GM19324 (cell line): Measurements from ENCODE around the gene FCRLB.
"Not testable (repeated sequence)": the region's sequence is repeated elsewhere in the genome, so short reads cannot be mapped to it uniquely, and the experiment has no call there.

Source experiments
- ATAC-seq: cut with Tn5 transposase; IDR thresholded peaks from one replicate; pipeline ENCODE4 v1.9.1; 2021; ENCODE audit warnings: mild to moderate bottlenecking, moderate library complexity; ENCODE audit not compliant: unreplicated experiment, low FRiP score

The FCRLB gene

DNA sequence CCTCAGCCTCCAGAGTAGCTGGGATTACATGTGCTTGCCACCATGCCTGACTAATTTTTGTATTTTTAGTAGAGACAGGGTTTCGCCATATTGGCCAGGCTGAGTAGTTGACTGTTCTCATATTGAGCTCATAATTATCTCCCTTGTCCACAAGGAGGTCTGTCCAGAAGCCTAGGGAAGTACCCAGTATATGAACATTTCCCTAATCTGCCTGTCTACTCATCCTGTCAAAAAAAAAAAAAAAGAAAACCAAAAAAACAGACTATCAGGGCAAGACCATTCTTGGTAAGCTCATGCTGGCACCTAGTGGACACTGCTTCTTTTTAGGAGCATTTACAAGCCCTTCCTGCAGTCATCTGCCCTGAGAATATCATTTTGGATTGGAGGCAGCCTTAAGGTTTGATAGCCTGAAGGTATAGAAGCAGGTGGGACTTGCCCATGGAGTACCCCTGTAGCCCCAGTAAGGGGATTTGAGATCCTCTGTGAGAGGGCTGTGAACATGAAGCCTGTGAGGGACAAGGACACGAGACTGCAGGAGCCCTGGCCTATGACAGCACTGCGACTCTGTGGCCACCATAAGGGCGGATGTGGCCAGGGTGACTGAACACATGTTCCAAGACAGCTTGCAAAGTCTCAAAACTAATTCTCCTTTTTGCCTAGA lies 17.4 kb downstream of the FCRLB start:
- ATAC-seq: peak; percentile 64

DNA sequence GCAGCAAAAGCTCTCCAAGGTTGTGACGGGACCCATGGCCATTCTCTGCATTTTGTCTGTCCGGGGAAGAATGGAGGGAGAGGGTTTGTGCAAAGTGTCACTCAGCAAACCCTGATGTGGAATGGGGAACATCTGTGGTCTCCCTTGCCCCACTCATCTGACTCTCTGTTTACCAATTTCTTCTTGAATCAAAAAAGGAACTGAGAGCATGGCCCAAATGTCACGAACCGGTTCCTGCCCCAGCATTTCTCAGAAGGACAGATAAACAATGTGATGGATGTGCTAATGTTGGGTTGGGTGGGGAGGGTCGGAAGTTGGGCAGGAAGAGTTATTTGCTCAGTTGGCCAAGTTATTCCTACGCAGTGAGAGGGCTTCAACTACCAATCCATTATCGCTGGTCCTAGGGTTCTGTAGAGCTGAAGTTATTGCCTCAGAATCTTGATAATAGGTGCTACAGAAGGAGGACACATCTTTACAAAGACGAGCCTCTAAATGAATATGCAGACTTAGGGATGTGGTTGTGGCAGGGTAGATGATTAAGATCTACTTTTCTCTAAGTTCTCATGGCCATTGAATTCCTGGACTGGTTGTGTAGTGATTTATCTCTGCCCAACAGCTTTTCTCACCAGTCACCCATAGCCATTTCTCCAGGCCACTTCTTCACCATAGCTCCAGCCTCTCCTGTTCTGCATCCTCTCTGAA lies 18.7 kb downstream of the FCRLB start:
- ATAC-seq: peak; percentile 32

DNA sequence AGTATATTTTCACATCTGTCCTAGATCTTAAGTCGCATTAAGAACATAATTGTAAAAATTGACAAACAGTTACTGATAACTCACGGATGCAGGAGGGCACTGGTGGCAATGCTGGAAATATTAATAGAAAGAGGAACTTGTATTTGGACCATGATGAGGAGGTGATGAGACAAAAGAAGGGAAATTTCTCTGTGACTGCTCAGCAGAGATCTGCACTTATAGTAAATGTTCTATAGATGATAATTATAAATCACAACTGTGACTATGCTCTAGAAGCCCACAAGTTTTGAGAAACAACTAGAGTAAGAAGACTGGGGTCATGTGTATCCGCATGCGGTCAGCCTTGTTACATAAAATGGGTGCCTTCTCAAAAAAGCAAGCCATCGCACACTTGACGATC lies 19.6 kb downstream of the FCRLB start:
- no peak for ATAC-seq

DNA sequence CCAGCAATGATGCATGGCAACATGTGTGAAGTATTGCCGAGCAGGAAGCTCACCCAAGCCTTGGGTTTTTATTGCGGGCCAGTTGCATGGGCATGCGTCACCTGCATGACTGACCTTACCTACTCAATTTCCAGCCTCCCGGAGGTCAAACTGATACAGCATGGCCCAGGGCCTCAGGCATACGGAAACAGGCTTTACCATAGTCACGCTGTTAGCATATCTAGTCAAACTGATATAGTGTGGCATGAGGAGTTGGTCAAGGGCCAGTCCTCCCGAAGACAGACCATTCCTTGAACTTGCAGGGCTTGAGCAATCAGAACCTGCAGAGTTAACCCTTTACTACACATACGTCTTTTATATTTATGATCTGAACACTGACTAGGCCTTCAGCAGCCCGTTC lies 21.9 kb downstream of the FCRLB start:
- no peak for ATAC-seq

DNA sequence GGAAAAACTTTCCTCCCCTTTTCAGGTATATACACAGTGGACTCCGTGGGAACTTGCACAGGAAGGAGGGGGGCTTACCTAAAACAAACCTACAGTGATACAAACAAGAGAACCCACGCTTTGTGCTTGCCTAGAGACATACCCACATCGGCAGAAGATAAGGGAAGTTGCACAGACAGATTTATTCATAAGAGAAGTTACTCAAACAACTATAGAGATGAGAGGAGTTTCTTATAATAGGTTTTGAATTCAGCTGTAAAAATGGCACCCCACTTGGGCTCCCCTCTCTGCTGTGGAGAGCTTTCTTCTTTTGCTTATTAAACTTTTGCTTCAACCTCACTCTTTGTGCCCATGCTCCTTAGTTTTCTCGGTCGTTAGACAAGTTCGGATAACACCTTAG lies 26.5 kb downstream of the FCRLB start:
- no peak for ATAC-seq

DNA sequence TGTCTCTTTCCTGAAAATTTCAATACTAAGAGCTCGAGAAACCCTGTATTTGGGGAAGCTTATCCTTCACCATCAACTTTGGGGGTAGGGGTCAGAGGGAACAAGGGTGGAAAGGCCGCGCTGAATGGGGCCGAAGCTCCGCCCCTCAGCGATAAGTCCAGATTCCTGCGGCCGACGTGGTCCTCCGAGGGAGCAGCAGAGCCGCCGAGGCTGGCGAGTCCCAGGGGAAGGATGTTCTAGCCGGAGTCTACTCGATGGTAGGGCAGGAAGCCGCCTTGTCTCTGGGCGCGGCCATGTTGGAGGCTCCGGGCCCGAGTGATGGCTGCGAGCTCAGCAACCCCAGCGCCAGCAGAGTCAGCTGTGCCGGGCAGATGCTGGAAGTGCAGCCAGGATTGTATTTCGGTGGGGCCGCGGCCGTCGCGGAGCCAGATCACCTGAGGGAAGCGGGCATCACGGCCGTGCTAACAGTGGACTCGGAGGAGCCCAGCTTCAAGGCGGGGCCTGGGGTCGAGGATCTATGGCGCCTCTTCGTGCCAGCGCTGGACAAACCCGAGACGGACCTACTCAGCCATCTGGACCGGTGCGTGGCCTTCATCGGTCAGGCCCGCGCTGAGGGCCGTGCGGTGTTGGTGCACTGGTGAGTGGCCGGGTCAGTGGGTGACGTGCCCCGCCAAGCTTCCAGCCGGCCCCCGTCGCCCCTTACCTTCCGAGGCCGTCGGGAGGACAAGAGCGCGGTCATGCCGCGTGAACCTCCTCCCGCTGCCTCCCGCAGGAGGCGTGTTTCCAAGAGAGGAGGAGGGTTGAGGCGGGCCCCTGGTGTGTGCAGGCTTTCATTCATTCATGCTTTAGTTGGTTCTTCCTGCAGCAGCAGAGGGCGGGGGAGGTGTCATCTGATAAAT lies 28.4 kb downstream of the FCRLB start, which contains the start of gene DUSP12:
TSS of gene DUSP12 (plus strand) at position 278 of the 899 bp plus-strand sequence. CDS start at position 294, 16 bp downstream.
- peak; percentile 93 for ATAC-seq

DNA sequence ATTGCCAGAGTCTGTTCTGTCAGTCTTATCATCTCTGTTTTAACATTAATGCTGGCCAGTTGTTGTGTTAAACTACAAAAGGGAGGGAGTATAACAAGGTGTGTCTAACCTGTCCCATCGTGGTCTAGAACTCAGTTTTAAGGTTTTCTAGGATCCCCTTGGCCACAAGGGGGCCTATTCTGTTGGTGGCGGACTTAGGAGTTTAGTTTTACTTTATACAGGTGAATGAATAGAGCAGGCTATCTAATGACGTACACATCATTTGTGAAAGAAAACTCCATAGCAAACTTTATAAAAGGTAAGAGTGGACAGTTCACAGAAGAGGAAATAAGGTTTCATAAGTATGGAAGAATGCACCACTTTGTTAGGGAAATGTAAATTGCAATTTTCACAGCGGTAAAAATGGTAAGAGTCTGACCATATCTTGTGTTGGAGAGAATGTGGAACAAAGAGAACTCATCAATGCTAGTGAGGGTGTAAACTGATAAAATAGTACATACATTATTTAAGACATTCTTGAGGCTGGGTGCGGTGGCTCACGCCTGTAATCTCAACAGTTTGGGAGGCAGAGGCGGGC lies 42.3 kb downstream of the FCRLB start:
- ATAC-seq: no peak

DNA sequence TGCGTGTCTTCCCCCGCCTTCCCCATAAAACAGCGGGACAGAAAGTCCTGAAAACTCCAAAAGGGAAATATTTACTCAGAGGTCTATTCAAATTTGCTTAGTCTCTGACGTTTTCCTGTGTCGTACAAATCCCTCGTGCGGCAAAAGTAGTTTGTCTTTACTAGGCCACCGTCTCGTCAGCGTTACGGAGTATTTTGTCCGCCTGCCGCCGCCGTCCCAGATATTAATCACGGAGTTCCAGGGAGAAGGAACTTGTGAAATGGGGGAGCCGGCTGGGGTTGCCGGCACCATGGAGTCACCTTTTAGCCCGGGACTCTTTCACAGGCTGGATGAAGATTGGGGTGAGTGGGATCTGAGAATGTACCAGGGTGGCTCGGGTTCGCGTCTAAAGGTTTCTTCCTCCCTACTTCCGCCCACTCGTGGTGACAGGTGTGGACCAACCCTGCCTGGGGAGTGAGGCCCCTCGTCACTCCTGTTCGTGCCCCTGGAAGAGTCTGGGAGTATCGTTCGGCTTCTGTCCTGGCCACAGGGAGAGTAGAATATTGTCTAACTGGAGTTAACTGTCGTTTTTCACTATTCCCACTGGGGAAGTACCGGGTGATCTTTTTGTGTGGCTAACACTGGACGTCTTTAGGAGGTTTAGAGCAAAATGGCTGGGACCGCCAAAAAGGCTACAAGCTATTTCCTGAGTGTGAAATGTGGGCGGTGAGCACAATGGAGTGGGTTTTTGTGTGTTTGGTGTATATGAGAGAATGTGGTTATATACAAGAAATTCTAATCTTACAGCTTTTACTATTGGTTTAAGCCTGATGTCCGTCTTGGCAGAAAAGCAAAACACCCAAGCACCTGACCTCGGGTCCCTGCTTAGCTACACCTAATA lies 45.0 kb downstream of the FCRLB start, which contains the start of gene ATF6:
TSS of gene ATF6 (plus strand) at position 219 of the 880 bp plus-strand sequence. CDS start at position 260, 41 bp downstream.
- peak; percentile 75 for ATAC-seq

DNA sequence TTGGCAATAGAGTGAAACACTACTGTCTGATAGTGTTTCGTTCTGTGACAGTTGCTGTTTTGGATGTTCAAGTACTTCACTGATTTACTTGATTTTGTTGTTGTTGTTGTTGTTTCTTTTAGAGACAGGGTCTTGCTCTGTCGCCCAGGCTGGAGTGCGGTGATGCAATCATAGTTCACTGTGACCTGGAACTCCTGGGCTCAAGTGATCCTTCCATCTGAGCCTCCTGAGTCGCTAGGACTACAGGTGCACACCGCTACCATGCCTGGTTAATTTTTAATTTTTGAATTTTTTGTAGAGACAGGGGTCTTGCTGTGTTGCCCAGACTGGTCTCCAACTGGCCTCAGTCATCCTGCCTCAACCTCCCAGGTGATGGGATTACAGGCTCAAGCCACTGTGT lies 47.1 kb downstream of the FCRLB start:
- ATAC-seq: no peak

DNA sequence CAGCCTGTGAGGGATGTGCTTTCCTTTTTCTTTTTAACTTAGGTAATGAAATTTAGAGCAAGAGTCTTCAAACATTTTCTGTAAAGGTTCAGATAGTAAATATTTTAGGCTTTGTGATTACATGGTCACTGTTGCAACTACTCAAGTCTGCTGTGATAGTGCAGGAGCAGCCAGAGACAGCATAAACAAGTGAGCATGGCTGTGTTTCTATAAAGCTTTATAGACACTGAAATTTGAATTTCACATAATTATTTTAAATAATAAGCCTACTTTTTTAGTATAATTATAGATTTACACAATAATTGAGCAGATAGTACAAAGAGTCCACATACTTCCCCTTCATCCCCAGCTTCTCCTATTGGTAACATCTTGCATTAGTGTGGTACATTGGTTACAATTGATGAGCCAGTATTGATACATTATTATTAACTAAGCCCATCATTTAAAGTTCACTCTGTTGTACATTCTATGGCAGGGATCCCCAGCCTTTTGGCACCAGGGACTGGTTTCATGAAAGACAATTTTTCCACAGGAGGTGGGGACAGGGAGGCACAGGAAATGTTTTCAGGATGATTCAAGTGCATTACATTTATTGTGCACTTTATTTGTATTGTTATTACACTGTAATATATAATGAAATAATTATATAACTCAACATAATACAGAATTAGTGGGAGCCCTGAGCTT lies 47.8 kb downstream of the FCRLB start:
- ATAC-seq: no peak

DNA sequence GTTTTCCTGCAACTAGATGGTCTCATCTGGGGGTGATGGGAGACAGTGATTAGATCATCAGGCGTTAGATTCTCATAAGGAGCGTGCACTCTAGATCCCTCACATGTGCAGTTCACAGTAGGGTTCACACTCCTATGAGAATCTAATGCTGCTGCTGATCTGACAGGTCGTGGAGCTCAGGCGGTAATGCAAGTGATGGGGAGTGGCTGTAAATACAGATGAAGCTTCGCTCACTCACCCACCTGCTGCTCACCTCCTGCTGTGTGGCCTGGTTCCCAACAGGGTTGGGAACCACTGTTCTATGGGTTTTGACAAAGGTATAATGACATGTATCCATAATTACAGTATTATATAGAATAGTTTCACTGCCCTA lies 48.3 kb downstream of the FCRLB start:
- ATAC-seq: not testable (repeated sequence)

DNA sequence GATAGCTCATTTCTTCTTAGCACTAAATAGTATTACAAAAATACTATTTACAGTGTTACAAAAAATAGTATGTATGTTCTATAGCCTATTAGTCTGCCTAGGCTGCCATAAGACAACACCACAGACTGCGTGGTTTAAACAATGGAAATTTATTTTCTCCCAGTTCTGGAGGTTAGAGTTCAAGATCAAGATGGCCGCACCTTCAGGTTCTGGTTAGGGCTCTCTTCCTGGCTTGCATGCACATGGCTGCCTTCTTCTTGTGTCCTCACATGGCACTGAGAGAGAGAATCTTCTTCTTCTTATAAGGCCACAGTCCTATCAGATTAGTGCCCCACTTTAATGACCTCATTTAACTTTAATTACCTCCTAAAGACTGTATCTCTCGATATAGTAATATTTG lies 48.9 kb downstream of the FCRLB start:
- ATAC-seq: no peak

DNA sequence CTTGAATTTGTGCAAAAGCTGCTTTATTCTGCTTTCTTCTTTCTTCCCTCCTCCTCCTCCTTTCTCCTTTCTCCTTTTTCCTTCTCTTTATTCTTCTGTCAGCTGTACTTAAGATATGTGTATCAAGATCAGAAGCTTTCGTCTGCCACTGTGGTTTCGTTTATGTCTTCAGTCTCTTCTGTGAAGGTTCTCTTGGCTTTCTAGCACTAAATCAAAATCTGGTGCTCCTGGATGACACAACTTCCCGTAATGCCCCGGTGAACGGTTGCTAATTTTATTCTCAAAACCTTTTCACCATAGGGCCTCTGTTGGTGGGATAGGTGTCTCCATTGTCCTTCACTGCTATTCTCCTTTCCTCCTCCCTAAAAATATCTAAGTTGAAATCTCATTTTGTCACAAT lies 49.8 kb downstream of the FCRLB start:
- ATAC-seq: no peak

DNA sequence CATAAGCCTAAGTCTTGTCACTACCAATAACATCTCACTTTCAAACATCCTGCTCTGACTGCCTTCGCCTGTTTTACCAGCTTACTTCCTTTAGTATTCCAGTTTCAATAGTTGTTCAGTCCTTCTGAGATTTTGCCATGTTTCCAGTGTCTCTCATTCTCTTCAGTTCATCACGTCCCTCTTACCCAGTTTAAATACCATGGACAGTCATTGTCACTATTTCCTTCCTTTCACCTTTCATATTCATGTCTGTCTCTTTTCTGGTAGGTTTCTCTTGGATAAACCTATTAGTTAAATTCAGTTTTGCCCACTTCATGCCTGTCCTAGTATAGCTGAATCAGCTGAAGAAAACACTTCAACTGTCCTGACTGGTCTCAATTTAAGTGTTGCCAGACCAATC lies 50.6 kb downstream of the FCRLB start:
- no peak for ATAC-seq

DNA sequence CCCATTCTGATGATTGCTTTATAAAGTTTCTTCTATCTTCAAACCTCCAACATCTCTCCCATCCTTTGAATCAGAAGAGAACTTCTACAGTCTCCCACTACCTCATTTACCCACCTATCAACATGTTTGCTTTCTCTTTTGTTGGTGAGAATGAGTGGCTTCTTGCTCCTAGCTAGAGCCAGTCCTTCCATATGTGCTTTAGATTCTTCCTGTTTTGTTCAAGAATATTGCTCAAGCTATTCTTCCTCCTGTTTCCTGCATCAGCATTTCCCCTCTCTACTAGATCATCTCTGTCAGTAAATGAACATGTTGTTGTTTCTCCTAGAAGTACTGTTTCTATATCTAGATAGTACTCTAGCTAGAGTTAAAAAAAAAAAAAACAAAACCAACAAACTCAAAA lies 51.1 kb downstream of the FCRLB start:
- ATAC-seq: no peak

DNA sequence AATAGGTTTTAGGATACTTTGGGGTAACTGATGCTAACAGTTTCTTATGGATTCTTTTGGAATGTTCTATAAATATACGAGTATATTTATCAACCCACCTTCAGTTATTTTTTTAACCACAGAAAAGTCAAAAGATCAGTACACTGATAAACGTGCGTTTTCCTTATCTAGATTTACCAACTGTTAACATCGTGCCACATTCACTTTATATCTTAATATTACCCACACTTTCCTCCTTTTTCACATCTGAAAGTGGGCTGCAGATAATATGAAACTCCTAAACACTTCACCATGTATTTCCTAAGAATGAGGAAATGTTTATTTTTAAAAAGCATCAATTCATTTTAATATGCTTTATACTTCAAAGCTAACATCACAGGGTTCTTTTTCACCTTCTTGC lies 52.4 kb downstream of the FCRLB start:
- no peak for ATAC-seq

DNA sequence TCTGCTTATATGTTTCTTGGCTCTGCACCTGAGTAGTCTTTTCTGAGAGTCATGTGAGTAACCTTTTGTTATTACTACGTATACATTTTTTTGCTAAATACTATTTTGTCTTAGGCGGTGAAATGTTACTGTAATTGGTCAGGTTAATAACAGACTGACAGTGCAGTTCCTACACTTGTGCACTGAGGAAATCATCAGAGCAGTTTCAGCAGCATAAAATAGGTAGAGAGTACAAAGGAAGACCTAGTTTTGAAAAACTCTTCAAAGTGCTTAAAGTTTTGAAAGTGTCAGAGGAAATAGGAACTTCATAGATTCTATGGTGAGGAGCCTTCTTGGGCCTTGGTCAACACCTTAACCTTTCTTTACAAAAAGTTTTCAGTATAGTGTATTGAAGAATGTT lies 55.9 kb downstream of the FCRLB start:
- no peak for ATAC-seq
